ENCODE data around the gene HTR3C. TPM values are rescaled to one million over a fixed set of nuclear protein-coding genes. Genes with fewer than 3 reads are reported as not detected.

Gene HTR3C
- total RNA-seq, 2 donors from 2014 or later: not detected

GRCh38 chr3:184016169-184016570 is 36.7 kb upstream of the HTR3C start:
- Histone ChIP-seq H3K9me3 (ENCODE audit: control insufficient read depth, low read length) (no peaks in the 10 kb centered on the region), H3K4me1 (ENCODE audit: control insufficient read depth, insufficient read depth, low read length) (no peaks in the 10 kb centered on the region), H3K9ac (ENCODE audit: extremely low read depth, low read length, poor library complexity, severe bottlenecking) (no peak overlapping the region), H3K4me3 (ENCODE audit: low read length) (peak overlapping the region; percentile 96), H3K27me3 (ENCODE audit: control insufficient read depth, insufficient read depth, low read length, poor library complexity, severe bottlenecking) (no peaks in the 10 kb centered on the region), H3K36me3 (ENCODE audit: control insufficient read depth, insufficient read depth, low read length) (peaks cover 16% of the 10 kb centered on the region), H3K27ac (ENCODE audit: low read depth, low read length) (no peak overlapping the region)
- H3K27ac Mint-ChIP-seq: no peak overlapping the region
- DNase-seq: no peak
- peaks cover 20% of the 10 kb centered on the region for H3K4me1 Mint-ChIP-seq
- WGBS, 2 experiments (ENCODE audit: insufficient coverage in 1 of 2, insufficient read length in 1 of 2): 54 to 76% methylated on average over 4 to 5 of the region's 5 CpGs
- peak overlapping the region; percentile 98 for H3K4me3 Mint-ChIP-seq
- no peak for TF ChIP-seq CTCF (conservative IDR thresholded peaks at IDR 0.05)
- no peaks in the 10 kb centered on the region for H3K27me3 Mint-ChIP-seq (ENCODE audit: insufficient read depth)
- peaks cover 24% of the 10 kb centered on the region for H3K36me3 Mint-ChIP-seq (ENCODE audit: low read depth)
- no peaks in the 10 kb centered on the region for H3K9me3 Mint-ChIP-seq

- Mint-ChIP-seq H3K27me3 (ENCODE audit: insufficient read depth) (peaks cover 3% of the 10 kb centered on the region), H3K4me3 (peak overlapping the region; percentile 98), H3K36me3 (ENCODE audit: low read depth) (peaks cover 18% of the 10 kb centered on the region), H3K4me1 (peaks cover 20% of the 10 kb centered on the region), H3K27ac (peak overlapping the region; percentile 99), H3K9me3 (no peaks in the 10 kb centered on the region)
- DNase-seq: peak; percentile 86
- Histone ChIP-seq H3K27ac (ENCODE audit: low read depth, low read length) (peak overlapping the region; percentile 92), H3K27me3 (ENCODE audit: control insufficient read depth, insufficient read depth, low read length, poor library complexity, severe bottlenecking) (no peaks in the 10 kb centered on the region), H3K4me1 (ENCODE audit: control insufficient read depth, insufficient read depth, low read length) (no peaks in the 10 kb centered on the region), H3K9me3 (ENCODE audit: control insufficient read depth, low read length) (no peaks in the 10 kb centered on the region), H3K9ac (ENCODE audit: extremely low read depth, low read length, poor library complexity, severe bottlenecking) (peak overlapping the region; percentile 75), H3K36me3 (ENCODE audit: control insufficient read depth, insufficient read depth, low read length) (peaks cover 8% of the 10 kb centered on the region), H3K4me3 (ENCODE audit: low read length) (peak overlapping the region; percentile 96)
- TF ChIP-seq CTCF (conservative IDR thresholded peaks at IDR 0.05): peak; percentile 99
- WGBS, 2 experiments (ENCODE audit: insufficient coverage in 1 of 2, insufficient read length in 1 of 2): 14 to 25% methylated on average over 35 to 57 of the region's 57 CpGs
Measured at GRCh38 chr3:184016811-184017671, 35.8 kb upstream of the HTR3C start.

GRCh38 chr3:184017672-184018423 is 35.0 kb upstream of the HTR3C start, which contains the start of gene ABCC5:
ABCC5 (minus strand) TSS chr3:184017884; CDS start chr3:184014392, 3,492 bp downstream.
- Histone ChIP-seq H3K9ac (ENCODE audit: extremely low read depth, low read length, poor library complexity, severe bottlenecking) (peak within 1 kb of the TSS; percentile 75), H3K4me3 (ENCODE audit: low read length) (peak within 1 kb of the TSS; percentile 96), H3K27me3 (ENCODE audit: control insufficient read depth, insufficient read depth, low read length, poor library complexity, severe bottlenecking) (no peaks in the 10 kb centered on the region), H3K27ac (ENCODE audit: low read depth, low read length) (peak within 1 kb of the TSS; percentile 92), H3K9me3 (ENCODE audit: control insufficient read depth, low read length) (no peaks in the 10 kb centered on the region), H3K36me3 (ENCODE audit: control insufficient read depth, insufficient read depth, low read length) (peaks cover 6% of the 10 kb centered on the region), H3K4me1 (ENCODE audit: control insufficient read depth, insufficient read depth, low read length) (no peaks in the 10 kb centered on the region)
- H3K27ac Mint-ChIP-seq: peak within 1 kb of the TSS; percentile 99
- H3K36me3 Mint-ChIP-seq (ENCODE audit: low read depth): peaks cover 10% of the 10 kb centered on the region
- H3K9me3 Mint-ChIP-seq: no peaks in the 10 kb centered on the region
- TF ChIP-seq CTCF (conservative IDR thresholded peaks at IDR 0.05): peak; percentile 36
- H3K4me1 Mint-ChIP-seq: peaks cover 20% of the 10 kb centered on the region
- H3K27me3 Mint-ChIP-seq (ENCODE audit: insufficient read depth): peaks cover 5% of the 10 kb centered on the region
- 1 to 2% methylated on average over 29 to 55 of the region's 55 CpGs for WGBS, 2 experiments (ENCODE audit: insufficient coverage in 1 of 2, insufficient read length in 1 of 2)
- DNase-seq: peak; percentile 97
- H3K4me3 Mint-ChIP-seq: peak within 1 kb of the TSS; percentile 98

Measured in endodermal cell (in vitro differentiated cells).